Measurements from ENCODE around the gene THOC6. TPM values are rescaled to one million over a fixed set of nuclear protein-coding genes. Genes with fewer than 3 reads are reported as not detected.

The THOC6 gene
- total and polyA plus RNA-seq, 2 donors (not counting 3 experiments of a cell fraction or from before 2014, with no cell fraction given), result 23.9 to 39.3 TPM

DNA sequence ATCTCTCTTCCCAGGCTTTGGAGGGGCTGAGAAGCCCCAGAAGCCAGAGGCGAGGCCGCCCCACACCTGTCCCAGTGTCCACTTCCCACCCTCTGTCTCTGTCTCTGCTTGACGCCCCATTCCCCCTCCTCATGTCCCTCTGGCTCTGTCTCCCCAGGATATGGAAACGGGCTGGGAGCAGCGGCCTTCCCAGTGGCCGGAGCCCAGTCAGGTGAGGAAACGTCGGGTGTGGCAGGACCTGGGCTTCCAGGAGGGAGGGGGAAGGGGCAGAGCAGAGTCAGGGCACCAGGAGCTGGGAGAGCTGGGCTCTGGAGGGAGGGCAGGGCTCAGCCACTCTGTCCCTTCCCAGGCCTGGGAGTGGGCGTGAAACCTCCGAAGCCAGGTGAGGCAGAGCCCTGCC lies 32.9 kb upstream of the THOC6 start:
- H3K4me1 ChIP-seq (ENCODE audit: control insufficient read depth, extremely low read depth, insufficient read depth, low read length), result no peaks in the 10 kb centered on the region
- POLR2A ChIA-PET, result no interaction called here
- dilution Hi-C loops (cut with MboI; ENCODE audit: extremely low pct_ligation_motif_present, low sequenced_read_pairs) (no loop called here), intact Hi-C loops (cut with micrococcal nuclease) (no loop called here)
- no peaks in the 10 kb centered on the region for H3K79me2 ChIP-seq (ENCODE audit: control insufficient read depth, insufficient read depth, low read length)
- no peak overlapping the region for H3K4me2 ChIP-seq (ENCODE audit: insufficient read depth, low read length)
- no peaks in the 10 kb centered on the region for H3K36me3 ChIP-seq (ENCODE audit: control insufficient read depth in 2 of 2, extremely low read depth in 1 of 2, insufficient read depth in 2 of 2, low read length in 2 of 2)
- no peak overlapping the region for H2AFZ ChIP-seq (ENCODE audit: low read depth, low read length)
- TF ChIP-seq, protein P1, sequence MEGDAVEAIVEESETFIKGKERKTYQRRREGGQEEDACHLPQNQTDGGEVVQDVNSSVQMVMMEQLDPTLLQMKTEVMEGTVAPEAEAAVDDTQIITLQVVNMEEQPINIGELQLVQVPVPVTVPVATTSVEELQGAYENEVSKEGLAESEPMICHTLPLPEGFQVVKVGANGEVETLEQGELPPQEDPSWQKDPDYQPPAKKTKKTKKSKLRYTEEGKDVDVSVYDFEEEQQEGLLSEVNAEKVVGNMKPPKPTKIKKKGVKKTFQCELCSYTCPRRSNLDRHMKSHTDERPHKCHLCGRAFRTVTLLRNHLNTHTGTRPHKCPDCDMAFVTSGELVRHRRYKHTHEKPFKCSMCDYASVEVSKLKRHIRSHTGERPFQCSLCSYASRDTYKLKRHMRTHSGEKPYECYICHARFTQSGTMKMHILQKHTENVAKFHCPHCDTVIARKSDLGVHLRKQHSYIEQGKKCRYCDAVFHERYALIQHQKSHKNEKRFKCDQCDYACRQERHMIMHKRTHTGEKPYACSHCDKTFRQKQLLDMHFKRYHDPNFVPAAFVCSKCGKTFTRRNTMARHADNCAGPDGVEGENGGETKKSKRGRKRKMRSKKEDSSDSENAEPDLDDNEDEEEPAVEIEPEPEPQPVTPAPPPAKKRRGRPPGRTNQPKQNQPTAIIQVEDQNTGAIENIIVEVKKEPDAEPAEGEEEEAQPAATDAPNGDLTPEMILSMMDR (IDR thresholded peaks at IDR 0.05; ENCODE audit: extremely low read depth in 1 of 2, insufficient read depth in 1 of 2, low read depth in 1 of 2, low read length in 2 of 2), result no peak
- TF ChIP-seq, protein P2, sequence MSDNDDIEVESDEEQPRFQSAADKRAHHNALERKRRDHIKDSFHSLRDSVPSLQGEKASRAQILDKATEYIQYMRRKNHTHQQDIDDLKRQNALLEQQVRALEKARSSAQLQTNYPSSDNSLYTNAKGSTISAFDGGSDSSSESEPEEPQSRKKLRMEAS (IDR thresholded peaks at IDR 0.05; ENCODE audit: insufficient read depth, insufficient read length), result no peak
- TF ChIP-seq EZH2 (IDR thresholded peaks at IDR 0.05; ENCODE audit: borderline replicate concordance, low read depth, low read length, severe bottlenecking), result no peak
- H3K4me3 ChIP-seq (replicated peaks in 1 of 3; ENCODE audit: insufficient read depth in 1 of 3, low read depth in 1 of 3, low read length in 3 of 3), result no peak overlapping the region
- H4K20me1 ChIP-seq (replicated peaks; ENCODE audit: control insufficient read depth, extremely low read depth, insufficient read depth, low read length), result no peaks in the 10 kb centered on the region
- no peak for DNase-seq (ENCODE audit: low read depth, low spot score)
- H3K9me3 ChIP-seq (replicated peaks; ENCODE audit: control insufficient read depth, insufficient read depth, low read length), result no peaks in the 10 kb centered on the region
- H3K9me1 ChIP-seq (replicated peaks; ENCODE audit: control insufficient read depth, extremely low read depth, insufficient read depth, low read length), result no peaks in the 10 kb centered on the region
- H3K27ac ChIP-seq (ENCODE audit: insufficient read depth, low read depth, low read length), result no peak overlapping the region
- CTCF ChIA-PET, result no interaction called here
- H3K9ac ChIP-seq (replicated peaks; ENCODE audit: extremely low read depth, insufficient read depth, low read length), result no peak overlapping the region
- H3K27me3 ChIP-seq (ENCODE audit: control insufficient read depth in 2 of 2, insufficient read depth in 2 of 2, low read length in 2 of 2), result peaks cover 0 to 5% of the 10 kb centered on the region in 2 experiments
- BruUV-seq (replicated peaks), result no TSS peak
- FAIRE-seq, result no peak

DNA sequence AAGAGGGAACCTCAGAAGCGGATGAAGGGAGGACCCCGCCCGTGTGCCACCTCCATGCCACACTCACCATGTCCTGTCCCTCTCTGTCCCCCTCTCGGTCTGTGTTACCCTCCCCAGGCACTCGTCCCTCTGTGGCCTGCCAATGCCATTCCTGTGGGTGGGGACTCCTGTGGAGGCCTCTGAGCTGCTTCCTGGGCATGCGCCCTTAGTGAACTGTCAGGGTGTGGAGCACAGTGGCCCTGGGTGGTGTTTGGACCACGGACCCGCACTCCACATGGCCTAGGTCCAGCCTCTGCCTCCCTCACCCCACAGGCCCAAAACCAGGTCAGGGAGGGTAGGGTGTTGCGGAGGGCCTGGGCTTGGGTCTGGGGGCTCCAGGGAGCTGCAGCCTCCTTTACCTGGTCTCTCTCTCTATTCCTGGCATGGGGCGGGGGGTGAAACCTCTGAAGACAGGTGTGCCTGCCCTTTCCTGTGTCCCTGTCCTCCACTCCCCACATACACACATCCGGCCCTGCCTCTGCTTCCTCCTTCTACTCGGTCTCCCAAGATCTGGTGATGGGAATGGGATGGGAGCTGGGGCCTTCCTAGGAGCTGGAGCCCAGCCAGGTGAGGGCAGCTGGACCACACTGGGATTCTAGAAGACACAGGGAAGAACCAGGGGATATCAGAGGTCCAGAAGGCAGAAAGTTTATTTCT lies 32.1 kb upstream of the THOC6 start:
- POLR2A ChIA-PET, result no interaction called here
- intact Hi-C loops (cut with micrococcal nuclease), result no loop called here
- FAIRE-seq (no peak), DNase-seq (ENCODE audit: low read depth, low spot score) (no peak)
- Histone ChIP-seq H3K4me1 (ENCODE audit: control insufficient read depth, extremely low read depth, insufficient read depth, low read length) (no peaks in the 10 kb centered on the region), H3K36me3 (ENCODE audit: control insufficient read depth in 2 of 2, extremely low read depth in 1 of 2, insufficient read depth in 2 of 2, low read length in 2 of 2) (no peaks in the 10 kb centered on the region), H3K4me2 (ENCODE audit: insufficient read depth, low read length) (no peak overlapping the region), H3K9me1 (replicated peaks; ENCODE audit: control insufficient read depth, extremely low read depth, insufficient read depth, low read length) (no peaks in the 10 kb centered on the region), H3K9me3 (replicated peaks; ENCODE audit: control insufficient read depth, insufficient read depth, low read length) (no peaks in the 10 kb centered on the region), H3K27me3 (ENCODE audit: control insufficient read depth in 2 of 2, insufficient read depth in 2 of 2, low read length in 2 of 2) (peaks cover 0 to 5% of the 10 kb centered on the region in 2 experiments), H3K79me2 (ENCODE audit: control insufficient read depth, insufficient read depth, low read length) (no peaks in the 10 kb centered on the region), H4K20me1 (replicated peaks; ENCODE audit: control insufficient read depth, extremely low read depth, insufficient read depth, low read length) (no peaks in the 10 kb centered on the region), H2AFZ (ENCODE audit: low read depth, low read length) (no peak overlapping the region), H3K9ac (replicated peaks; ENCODE audit: extremely low read depth, insufficient read depth, low read length) (no peak overlapping the region), H3K4me3 (replicated peaks in 1 of 3; ENCODE audit: insufficient read depth in 1 of 3, low read depth in 1 of 3, low read length in 3 of 3) (no peak overlapping the region), H3K27ac (ENCODE audit: insufficient read depth, low read depth, low read length) (no peak overlapping the region)
- no peak for TF ChIP-seq POLR2AphosphoS5 (IDR thresholded peaks at IDR 0.05; ENCODE audit: insufficient read depth, low read depth, low read length)
- TF ChIP-seq, protein P2 (IDR thresholded peaks at IDR 0.05; ENCODE audit: insufficient read depth, insufficient read length), result no peak
- CTCF ChIA-PET, result interaction anchor here (0.9 to 1.0 kb wide), 3 partner anchors 9 to 40 kb away, joined by 3 to 4 read pairs (median 3); no protein-coding TSS in a partner anchor
- dilution Hi-C loops (cut with MboI; ENCODE audit: extremely low pct_ligation_motif_present, low sequenced_read_pairs), result no loop called here
- BruUV-seq (replicated peaks), result no TSS peak

Data from endothelial cell of umbilical vein (primary cell).